H9 (cell line): ENCODE measurements around the gene KIF21A. TPM values are rescaled to one million over a fixed set of nuclear protein-coding genes. Genes with fewer than 3 reads are reported as not detected.

ENCODE experiments used
- DNase-seq: peaks from one replicate; pipeline ENCODE4 v3.0.0-alpha.2; 2017
- H2AFZ ChIP-seq: one replicate; pipeline ENCODE4 v1.6.1; 2013; ENCODE audit warnings: mild to moderate bottlenecking, low read length, control low read depth, moderate library complexity
- H2AK5ac ChIP-seq: 2 replicates; pipeline ENCODE4 v1.6.1; 2013; ENCODE audit warnings: low read length, control low read depth, mixed read lengths; ENCODE audit not compliant: insufficient read length
- H2BK120ac ChIP-seq: one replicate; pipeline ENCODE4 v1.6.1; 2013; ENCODE audit warnings: low read depth, mild to moderate bottlenecking, low read length, control low read depth, inconsistent platforms; ENCODE audit not compliant: poor library complexity, severe bottlenecking
- H2BK12ac ChIP-seq: 2 replicates; pipeline ENCODE4 v1.6.1; 2013; ENCODE audit warnings: low read length, control low read depth, mixed read lengths, low read depth; ENCODE audit not compliant: insufficient read length
- H2BK15ac ChIP-seq: 2 replicates; pipeline ENCODE4 v1.6.1; 2013; ENCODE audit warnings: low read depth, low read length, control low read depth
- H2BK20ac ChIP-seq: one replicate; pipeline ENCODE4 v1.6.1; 2013; ENCODE audit warnings: low read depth, mild to moderate bottlenecking, low read length, control low read depth, inconsistent platforms; ENCODE audit not compliant: poor library complexity, severe bottlenecking
- H2BK5ac ChIP-seq: 2 replicates; pipeline ENCODE4 v1.6.1; 2013; ENCODE audit warnings: low read length, control low read depth, mixed read lengths; ENCODE audit not compliant: insufficient read length
- H3K14ac ChIP-seq: 2 replicates; pipeline ENCODE4 v1.6.1; 2013; ENCODE audit warnings: low read length, control low read depth; ENCODE audit not compliant: insufficient read depth
- H3K18ac ChIP-seq: 2 replicates; pipeline ENCODE4 v1.6.1; 2013; ENCODE audit warnings: low read depth, mild to moderate bottlenecking, mixed read lengths, low read length, control low read depth; ENCODE audit not compliant: insufficient read length
- H3K23ac ChIP-seq: 2 replicates; pipeline ENCODE4 v1.6.1; 2013; ENCODE audit warnings: low read length, control low read depth, mixed read lengths, low read depth; ENCODE audit not compliant: insufficient read length
- H3K23me2 ChIP-seq: 2 replicates; pipeline ENCODE4 v1.6.1; 2013; ENCODE audit warnings: low read depth, mild to moderate bottlenecking, mixed read lengths, low read length, control low read depth; ENCODE audit not compliant: insufficient read length, poor library complexity, severe bottlenecking
- H3K27ac ChIP-seq: 2 replicates; pipeline ENCODE4 v1.5.1; 2013; ENCODE audit warnings: low read length, control low read depth, mixed read lengths, low read depth; ENCODE audit not compliant: insufficient read length
- H3K27me3 ChIP-seq: 2 replicates; pipeline ENCODE4 v1.6.1; 2013; ENCODE audit warnings: low read length, control low read depth, inconsistent platforms; ENCODE audit not compliant: insufficient read depth
- H3K4ac ChIP-seq: 2 replicates; pipeline ENCODE4 v1.6.1; 2013; ENCODE audit warnings: low read depth, mild to moderate bottlenecking, control low read depth, inconsistent platforms, low read length, moderate library complexity
- H3K4me1 ChIP-seq: 2 replicates; pipeline ENCODE4 v1.6.1; 2013; ENCODE audit warnings: low read length, control low read depth, inconsistent platforms; ENCODE audit not compliant: insufficient read depth
- H3K4me2 ChIP-seq: 2 replicates; pipeline ENCODE4 v1.6.1; 2013; ENCODE audit warnings: low read length, control low read depth, mixed read lengths; ENCODE audit not compliant: insufficient read length, insufficient read depth
- H3K56ac ChIP-seq: 2 replicates; pipeline ENCODE4 v1.6.1; 2013; ENCODE audit warnings: low read depth, mild to moderate bottlenecking, mixed read lengths, low read length, control low read depth; ENCODE audit not compliant: insufficient read length
- H3K79me1 ChIP-seq: 2 replicates; pipeline ENCODE4 v1.6.1; 2013; ENCODE audit warnings: low read depth, mild to moderate bottlenecking, moderate library complexity, low read length, control low read depth, inconsistent platforms; ENCODE audit not compliant: insufficient read depth, poor library complexity, severe bottlenecking
- H3K79me2 ChIP-seq: 2 replicates; pipeline ENCODE4 v1.6.1; 2013; ENCODE audit warnings: low read length, control low read depth, inconsistent platforms; ENCODE audit not compliant: insufficient read depth
- H3K9ac ChIP-seq: 2 replicates; pipeline ENCODE4 v1.6.1; 2013; ENCODE audit warnings: low read length, control low read depth, mixed read lengths; ENCODE audit not compliant: insufficient read length; ENCODE audit errors: extremely low read depth
- H3K9me3 ChIP-seq: one replicate; pipeline ENCODE4 v1.6.1; 2013; ENCODE audit warnings: low read depth, low read length, inconsistent platforms; ENCODE audit not compliant: control insufficient read depth
- H3T11ph ChIP-seq: one replicate; pipeline ENCODE4 v1.6.1; 2013; ENCODE audit warnings: mild to moderate bottlenecking, low read length, control low read depth, inconsistent platforms
- H4K20me1 ChIP-seq: one replicate; pipeline ENCODE4 v1.6.1; 2013; ENCODE audit not compliant: control insufficient read depth, insufficient read length, insufficient read depth
- H4K5ac ChIP-seq: 2 replicates; pipeline ENCODE4 v1.6.1; 2013; ENCODE audit warnings: low read depth, mild to moderate bottlenecking, mixed read lengths, low read length, control low read depth; ENCODE audit not compliant: insufficient read length
- H4K8ac ChIP-seq: replicated peaks from 2 replicates; pipeline ENCODE4 v1.6.1; 2013; ENCODE audit warnings: low read length, control low read depth, mixed read lengths, low read depth; ENCODE audit not compliant: insufficient read length
- H4K91ac ChIP-seq: 2 replicates; pipeline ENCODE4 v1.6.1; 2013; ENCODE audit warnings: low read depth, mild to moderate bottlenecking, moderate library complexity, mixed read lengths, low read length, control low read depth; ENCODE audit not compliant: insufficient read length
- H3K27ac Mint-ChIP-seq, 3 experiments: 2 replicates in 2 of 3; 3 replicates in 1 of 3; pipeline ENCODE4 v1.8.0; 2020 to 2021; ENCODE audit warnings: mixed read lengths in 3 of 3, mild to moderate bottlenecking in 1 of 3, moderate library complexity in 1 of 3
- H3K27me3 Mint-ChIP-seq: 2 replicates; pipeline ENCODE4 v1.8.0; 2021; ENCODE audit warnings: low read depth, mild to moderate bottlenecking, moderate library complexity, mixed read lengths
- H3K36me3 Mint-ChIP-seq, 3 experiments: 2 replicates in 2 of 3; 3 replicates in 1 of 3; pipeline ENCODE4 v1.8.0; 2020 to 2021; ENCODE audit warnings: low read depth in 3 of 3, mixed read lengths in 3 of 3; ENCODE audit not compliant: insufficient read depth in 1 of 3
- H3K4me1 Mint-ChIP-seq, 2 experiments: 2 replicates each; pipeline ENCODE4 v1.8.0; 2020; ENCODE audit warnings: mixed read lengths in 2 of 2
- H3K4me3 Mint-ChIP-seq, 2 experiments: 2 replicates in 1 of 2; 3 replicates in 1 of 2; pipeline ENCODE4 v1.8.0; 2020 to 2021; ENCODE audit warnings: mild to moderate bottlenecking in 2 of 2, mixed read lengths in 2 of 2, moderate library complexity in 1 of 2
- H3K9me3 Mint-ChIP-seq, 2 experiments: 2 replicates in 1 of 2; 3 replicates in 1 of 2; pipeline ENCODE4 v1.8.0; 2020; ENCODE audit warnings: mild to moderate bottlenecking in 2 of 2, mixed read lengths in 2 of 2, moderate library complexity in 1 of 2
- WGBS: extraction: QIAGEN DNeasy Blood & Tissue Kit; methylation state at CpG from one replicate; pipeline ENCODE4 v1.1.7; 2013; ENCODE audit warnings: missing lambda C conversion rate, low lambda C conversion rate, mixed read lengths; ENCODE audit not compliant: insufficient read length; ENCODE audit errors: extremely low coverage; 5-methylcytosine and 5-hydroxymethylcytosine counted together
- total RNA-seq: library from RNA; stranded (reverse); gene quantifications from 2 replicates; pipeline ENCODE4 v1.2.1, GENCODE V29; 2021
- TF ChIP-seq, protein P1 (sequence below): fragments of 200-600 bp; sonication (generic); conservative IDR thresholded peaks from 3 replicates; pipeline ENCODE4 v1.8.0; 2021; ENCODE audit warnings: antibody characterized with exemption, mild to moderate bottlenecking

Gene KIF21A
- total RNA-seq, 1 experiment from 2014 or later: 17.2 TPM

DNA sequence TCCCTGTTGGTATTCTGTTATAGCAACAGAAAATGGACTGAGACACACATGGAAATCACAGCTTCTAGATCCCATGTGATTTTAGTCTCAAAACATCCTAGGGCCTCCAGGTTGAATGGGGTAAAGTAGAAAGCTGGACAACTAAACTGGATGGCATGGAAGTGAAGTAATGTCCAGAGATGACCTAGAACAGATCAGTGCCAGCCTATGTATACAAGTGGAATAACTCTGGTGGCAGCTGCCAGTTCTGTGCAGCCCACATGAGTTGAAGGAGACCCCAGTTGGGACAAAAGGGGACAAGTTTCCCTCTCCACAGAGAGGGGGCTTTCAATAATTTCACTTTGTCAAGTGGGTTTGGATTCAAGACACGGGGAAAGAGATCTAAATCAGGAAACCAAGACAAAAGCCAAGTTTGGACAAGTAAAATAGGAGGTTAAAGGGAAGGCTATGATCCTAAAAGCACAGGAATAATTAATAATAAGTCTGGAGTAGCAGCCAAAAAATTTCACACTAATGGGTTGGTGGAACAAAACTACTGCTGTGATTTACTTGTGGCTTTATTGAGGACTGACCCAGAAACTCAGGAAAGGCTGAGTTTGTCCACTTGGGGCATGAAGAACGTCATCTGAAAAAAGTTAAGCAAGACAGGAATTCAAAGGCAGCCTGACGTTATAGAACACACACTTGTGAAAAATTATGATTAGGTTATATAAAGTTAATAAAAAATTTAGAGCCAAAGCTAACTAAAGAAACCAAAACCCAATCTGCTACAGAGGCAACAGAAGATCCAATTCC, 11.7 kb downstream of the KIF21A start:
- H3T11ph ChIP-seq: no peak overlapping the region
- H2BK120ac ChIP-seq: no peak overlapping the region
- no peak overlapping the region for H3K4ac ChIP-seq
- no peak overlapping the region for H3K4me2 ChIP-seq
- H3K14ac ChIP-seq: no peak overlapping the region
- H3K4me3 Mint-ChIP-seq: no peak overlapping the region
- no peak overlapping the region for H2AK5ac ChIP-seq
- H3K9ac ChIP-seq: no peak overlapping the region
- no peak overlapping the region for H4K8ac ChIP-seq
- DNase-seq: no peak
- no peak overlapping the region for H2BK15ac ChIP-seq
- H3K56ac ChIP-seq: no peak overlapping the region
- H3K79me1 ChIP-seq: no peaks in the 10 kb centered on the region
- H3K27me3 Mint-ChIP-seq: no peaks in the 10 kb centered on the region
- WGBS: no CpG with 5 or more reads among the region's 3 CpGs
- H3K23me2 ChIP-seq: no peaks in the 10 kb centered on the region
- H4K5ac ChIP-seq: no peak overlapping the region
- no peak overlapping the region for H2BK12ac ChIP-seq
- no peak overlapping the region for H3K27ac Mint-ChIP-seq
- H2AFZ ChIP-seq: no peak overlapping the region
- no peak overlapping the region for H2BK20ac ChIP-seq
- no peak overlapping the region for H3K18ac ChIP-seq
- no peaks in the 10 kb centered on the region; the same call in 1 of the 2 replicates for H3K79me2 ChIP-seq
- H3K4me1 Mint-ChIP-seq: peaks cover 0 to 1% of the 10 kb centered on the region in 2 experiments; a peak in 1 of 4 replicates
- no peaks in the 10 kb centered on the region for H3K9me3 ChIP-seq
- TF ChIP-seq, protein P1, sequence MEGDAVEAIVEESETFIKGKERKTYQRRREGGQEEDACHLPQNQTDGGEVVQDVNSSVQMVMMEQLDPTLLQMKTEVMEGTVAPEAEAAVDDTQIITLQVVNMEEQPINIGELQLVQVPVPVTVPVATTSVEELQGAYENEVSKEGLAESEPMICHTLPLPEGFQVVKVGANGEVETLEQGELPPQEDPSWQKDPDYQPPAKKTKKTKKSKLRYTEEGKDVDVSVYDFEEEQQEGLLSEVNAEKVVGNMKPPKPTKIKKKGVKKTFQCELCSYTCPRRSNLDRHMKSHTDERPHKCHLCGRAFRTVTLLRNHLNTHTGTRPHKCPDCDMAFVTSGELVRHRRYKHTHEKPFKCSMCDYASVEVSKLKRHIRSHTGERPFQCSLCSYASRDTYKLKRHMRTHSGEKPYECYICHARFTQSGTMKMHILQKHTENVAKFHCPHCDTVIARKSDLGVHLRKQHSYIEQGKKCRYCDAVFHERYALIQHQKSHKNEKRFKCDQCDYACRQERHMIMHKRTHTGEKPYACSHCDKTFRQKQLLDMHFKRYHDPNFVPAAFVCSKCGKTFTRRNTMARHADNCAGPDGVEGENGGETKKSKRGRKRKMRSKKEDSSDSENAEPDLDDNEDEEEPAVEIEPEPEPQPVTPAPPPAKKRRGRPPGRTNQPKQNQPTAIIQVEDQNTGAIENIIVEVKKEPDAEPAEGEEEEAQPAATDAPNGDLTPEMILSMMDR: no peak
- no peaks in the 10 kb centered on the region for H3K4me1 ChIP-seq
- H4K20me1 ChIP-seq: no peaks in the 10 kb centered on the region
- H3K9me3 Mint-ChIP-seq: no peaks in the 10 kb centered on the region; a peak in 1 of 5 replicates
- no peaks in the 10 kb centered on the region for H3K27me3 ChIP-seq
- no peak overlapping the region for H3K27ac ChIP-seq
- no peak overlapping the region for H2BK5ac ChIP-seq
- no peak overlapping the region for H3K23ac ChIP-seq
- peaks cover 0 to 7% (median 0%) of the 10 kb centered on the region in 3 experiments; a peak in 4 of 7 replicates for H3K36me3 Mint-ChIP-seq
- no peak overlapping the region for H4K91ac ChIP-seq
